Measurements from ENCODE around the gene LMO7.

DNA sequence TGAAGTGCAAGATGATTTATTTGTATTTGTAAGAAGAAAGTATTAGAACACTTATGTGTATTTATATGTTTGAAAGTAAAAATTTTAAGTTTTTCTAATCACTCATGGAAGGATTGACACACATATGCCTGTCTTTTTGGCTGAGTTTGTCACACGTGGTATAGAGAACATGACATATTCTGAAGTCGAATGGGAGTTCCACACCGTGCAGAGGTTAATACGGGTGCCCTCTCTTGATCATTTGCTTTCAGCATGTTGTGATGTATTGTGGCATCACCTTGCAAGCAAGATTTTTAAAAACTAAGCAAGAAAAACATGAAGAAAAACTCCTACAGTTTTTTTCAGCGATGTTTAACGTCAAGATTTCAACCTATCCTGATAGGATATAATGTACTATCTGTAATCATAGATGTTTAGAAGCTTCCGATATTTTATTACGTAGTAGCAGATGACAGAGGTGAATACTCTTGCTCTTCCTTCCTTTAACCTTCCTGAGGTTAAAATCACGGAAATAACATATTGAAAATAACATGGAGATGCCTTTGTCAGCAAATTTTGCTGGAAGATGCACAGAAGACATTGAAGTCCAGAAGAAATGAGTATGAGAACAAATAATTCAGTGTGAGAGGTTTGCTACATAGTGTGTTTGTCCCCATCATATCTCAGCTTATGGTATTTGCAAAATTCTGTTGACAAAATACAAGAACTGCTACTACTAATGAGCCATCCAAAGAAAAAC lies 231.4 kb downstream of the LMO7 start:
- TF ChIP-seq ATF1 (CRISPR knock-in tag; IDR thresholded peaks at IDR 0.05) = no peak
- TF ChIP-seq, protein P1, sequence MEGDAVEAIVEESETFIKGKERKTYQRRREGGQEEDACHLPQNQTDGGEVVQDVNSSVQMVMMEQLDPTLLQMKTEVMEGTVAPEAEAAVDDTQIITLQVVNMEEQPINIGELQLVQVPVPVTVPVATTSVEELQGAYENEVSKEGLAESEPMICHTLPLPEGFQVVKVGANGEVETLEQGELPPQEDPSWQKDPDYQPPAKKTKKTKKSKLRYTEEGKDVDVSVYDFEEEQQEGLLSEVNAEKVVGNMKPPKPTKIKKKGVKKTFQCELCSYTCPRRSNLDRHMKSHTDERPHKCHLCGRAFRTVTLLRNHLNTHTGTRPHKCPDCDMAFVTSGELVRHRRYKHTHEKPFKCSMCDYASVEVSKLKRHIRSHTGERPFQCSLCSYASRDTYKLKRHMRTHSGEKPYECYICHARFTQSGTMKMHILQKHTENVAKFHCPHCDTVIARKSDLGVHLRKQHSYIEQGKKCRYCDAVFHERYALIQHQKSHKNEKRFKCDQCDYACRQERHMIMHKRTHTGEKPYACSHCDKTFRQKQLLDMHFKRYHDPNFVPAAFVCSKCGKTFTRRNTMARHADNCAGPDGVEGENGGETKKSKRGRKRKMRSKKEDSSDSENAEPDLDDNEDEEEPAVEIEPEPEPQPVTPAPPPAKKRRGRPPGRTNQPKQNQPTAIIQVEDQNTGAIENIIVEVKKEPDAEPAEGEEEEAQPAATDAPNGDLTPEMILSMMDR (IDR thresholded peaks at IDR 0.05) = no peak
- no peak for TF ChIP-seq ELF4 (CRISPR knock-in tag; IDR thresholded peaks at IDR 0.05; ENCODE audit: low read depth)

Measured in WTC11 (cell line).